Dendritic cell treated with granulocyte-macrophage colony-stimulating factor and Interleukin-4, amounts not matched to agents 40 ng/mL and 50 ng/mL, for 4 days (primary cell): Measurements from ENCODE around the gene URB1.
"Not testable (repeated sequence)": the region's sequence is repeated elsewhere in the genome, so short reads cannot be mapped to it uniquely, and the experiment has no call there.

ENCODE experiments used
- H3K27ac Mint-ChIP-seq: one replicate; pipeline ENCODE4 v1.8.0; 2022; ENCODE audit warnings: mild to moderate bottlenecking, mixed read lengths
- H3K27me3 Mint-ChIP-seq: one replicate; pipeline ENCODE4 v1.8.0; 2022; ENCODE audit warnings: mild to moderate bottlenecking, mixed read lengths
- H3K36me3 Mint-ChIP-seq: one replicate; pipeline ENCODE4 v1.8.0; 2022; ENCODE audit warnings: low read depth, mixed read lengths
- H3K4me1 Mint-ChIP-seq: one replicate; pipeline ENCODE4 v1.8.0; 2022; ENCODE audit warnings: low read depth, mixed read lengths
- H3K4me3 Mint-ChIP-seq: one replicate; pipeline ENCODE4 v1.8.0; 2022; ENCODE audit warnings: mild to moderate bottlenecking, moderate library complexity, mixed read lengths
- H3K9me3 Mint-ChIP-seq: one replicate; pipeline ENCODE4 v1.8.0; 2022; ENCODE audit warnings: mixed read lengths
- intact Hi-C: fragments of 100-400 bp; cut with micrococcal nuclease; formaldehyde crosslinking; loops from one replicate; pipeline ENCODE4 v1.15.0; 2022

URB1 gene

GRCh38 chr21:32370998-32371766 is 21.6 kb downstream of the URB1 start:
- Mint-ChIP-seq H3K27me3 (no peaks in the 10 kb centered on the region), H3K27ac (no peak overlapping the region), H3K4me3 (no peak overlapping the region), H3K36me3 (peaks cover 70% of the 10 kb centered on the region), H3K9me3 (no peaks in the 10 kb centered on the region), H3K4me1 (peaks cover 16% of the 10 kb centered on the region)
- intact Hi-C loops: no loop called here

- Mint-ChIP-seq H3K4me1 (peaks cover 16% of the 10 kb centered on the region), H3K36me3 (peaks cover 84% of the 10 kb centered on the region)
- H3K9me3 Mint-ChIP-seq, intact Hi-C loops, H3K4me3 Mint-ChIP-seq, H3K27me3 Mint-ChIP-seq, H3K27ac Mint-ChIP-seq: not testable (repeated sequence)
These were observed 23.9 kb downstream of the URB1 start for GRCh38 chr21:32368961-32369360.

DNA sequence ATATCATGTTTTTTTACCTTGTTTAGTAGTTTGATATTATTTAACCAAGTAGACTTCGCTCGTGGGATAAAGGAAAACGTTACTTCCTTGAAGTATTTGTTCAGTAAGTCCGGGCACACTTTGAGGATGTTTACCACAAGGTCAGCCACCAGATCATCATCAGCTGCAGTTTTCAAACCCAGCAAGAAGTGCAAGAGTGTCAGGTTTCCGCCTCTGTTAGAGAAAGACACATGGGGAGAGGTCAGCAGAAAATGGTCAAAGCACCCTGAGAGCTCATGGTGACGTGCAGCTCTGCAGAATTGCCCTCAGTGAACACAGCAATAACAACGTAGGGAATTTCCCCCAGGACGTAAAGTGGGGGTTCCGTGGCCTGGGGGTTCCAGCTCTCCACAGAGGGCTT is 24.4 kb downstream of the URB1 start:
- Mint-ChIP-seq H3K27ac (no peak overlapping the region), H3K9me3 (no peaks in the 10 kb centered on the region), H3K27me3 (no peaks in the 10 kb centered on the region), H3K36me3 (peaks cover 90% of the 10 kb centered on the region), H3K4me1 (peaks cover 16% of the 10 kb centered on the region), H3K4me3 (no peak overlapping the region)
- intact Hi-C loops: no loop called here

- intact Hi-C loops: no loop called here
- Mint-ChIP-seq H3K36me3 (peaks cover 91% of the 10 kb centered on the region), H3K9me3 (no peaks in the 10 kb centered on the region), H3K27ac (no peak overlapping the region), H3K4me1 (peaks cover 12% of the 10 kb centered on the region), H3K27me3 (no peaks in the 10 kb centered on the region), H3K4me3 (no peak overlapping the region)
These were observed 25.7 kb downstream of the URB1 start for GRCh38 chr21:32367158-32367557.

- peaks cover 4% of the 10 kb centered on the region for H3K4me1 Mint-ChIP-seq
- H3K27me3 Mint-ChIP-seq: no peaks in the 10 kb centered on the region
- peaks cover 95% of the 10 kb centered on the region for H3K36me3 Mint-ChIP-seq
- H3K9me3 Mint-ChIP-seq: no peaks in the 10 kb centered on the region
- H3K4me3 Mint-ChIP-seq: no peak overlapping the region
- H3K27ac Mint-ChIP-seq: no peak overlapping the region
- intact Hi-C loops: no loop called here
These were observed 26.6 kb downstream of the URB1 start for GRCh38 chr21:32366191-32366590.

GRCh38 chr21:32364796-32365195 is 28.0 kb downstream of the URB1 start:
- no peaks in the 10 kb centered on the region for H3K9me3 Mint-ChIP-seq
- no peaks in the 10 kb centered on the region for H3K27me3 Mint-ChIP-seq
- intact Hi-C loops: no loop called here
- H3K4me1 Mint-ChIP-seq: no peaks in the 10 kb centered on the region
- peaks cover 98% of the 10 kb centered on the region for H3K36me3 Mint-ChIP-seq
- no peak overlapping the region for H3K27ac Mint-ChIP-seq
- no peak overlapping the region for H3K4me3 Mint-ChIP-seq

DNA sequence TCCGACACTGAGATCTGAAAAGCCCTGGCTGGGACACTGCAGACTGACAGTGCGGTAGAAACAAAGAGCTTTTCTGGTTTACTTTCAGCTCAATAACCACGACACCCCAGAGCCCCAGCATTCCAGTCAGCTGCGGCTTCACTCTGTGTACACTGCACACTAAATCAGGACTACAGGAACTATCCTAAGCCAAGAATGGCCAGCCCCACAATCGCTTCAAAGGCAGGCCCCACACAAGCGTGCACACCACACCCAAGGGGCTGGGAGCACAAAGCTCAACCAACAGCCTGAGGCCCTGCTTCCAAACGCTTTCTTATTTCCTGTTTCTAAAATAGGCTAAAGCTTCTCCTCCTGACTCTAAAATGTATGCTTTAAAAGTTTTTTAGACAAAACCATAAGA is 28.4 kb downstream of the URB1 start:
- Mint-ChIP-seq H3K4me1 (no peaks in the 10 kb centered on the region), H3K27me3 (no peaks in the 10 kb centered on the region), H3K27ac (no peak overlapping the region), H3K9me3 (no peaks in the 10 kb centered on the region), H3K36me3 (peaks cover 98% of the 10 kb centered on the region), H3K4me3 (no peak overlapping the region)
- intact Hi-C loops: no loop called here

- H3K4me1 Mint-ChIP-seq: no peaks in the 10 kb centered on the region
- H3K4me3 Mint-ChIP-seq: no peak overlapping the region
- no peaks in the 10 kb centered on the region for H3K9me3 Mint-ChIP-seq
- peaks cover 99% of the 10 kb centered on the region for H3K36me3 Mint-ChIP-seq
- H3K27me3 Mint-ChIP-seq: no peaks in the 10 kb centered on the region
- H3K27ac Mint-ChIP-seq: no peak overlapping the region
- intact Hi-C loops: no loop called here
These were observed 32.3 kb downstream of the URB1 start for GRCh38 chr21:32360401-32360975.

- H3K36me3 Mint-ChIP-seq: peaks cover 99% of the 10 kb centered on the region
- no peak overlapping the region for H3K4me3 Mint-ChIP-seq
- H3K9me3 Mint-ChIP-seq: no peaks in the 10 kb centered on the region
- no peak overlapping the region for H3K27ac Mint-ChIP-seq
- no peaks in the 10 kb centered on the region for H3K4me1 Mint-ChIP-seq
- H3K27me3 Mint-ChIP-seq: no peaks in the 10 kb centered on the region
- intact Hi-C loops: no loop called here
These were observed 33.0 kb downstream of the URB1 start for GRCh38 chr21:32359719-32360260.

DNA sequence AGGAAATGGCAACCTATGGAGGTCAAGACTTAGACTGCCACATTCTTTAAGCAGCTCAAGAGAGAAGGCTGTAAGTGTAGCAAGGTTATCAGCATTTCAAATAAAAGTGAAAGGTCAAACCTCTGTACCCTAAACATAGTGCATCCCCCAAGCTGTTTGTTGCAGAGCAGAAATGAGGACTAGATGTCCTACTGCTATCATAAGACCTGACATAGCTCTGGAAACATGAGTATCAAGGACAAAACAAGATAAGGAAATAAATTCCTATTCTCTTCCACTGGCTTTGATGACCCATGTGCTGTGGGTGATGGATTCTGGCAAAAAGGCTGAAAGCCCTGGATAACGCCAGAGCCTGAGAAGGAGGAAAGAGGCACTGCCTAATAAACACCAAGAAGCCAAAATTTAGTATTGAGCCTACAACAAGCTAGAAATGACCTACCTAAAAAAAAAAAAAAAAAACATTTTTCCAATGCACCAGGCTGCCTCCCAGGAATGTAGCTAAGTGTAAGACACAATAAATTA is 35.9 kb downstream of the URB1 start:
- H3K36me3 Mint-ChIP-seq: peaks cover 99% of the 10 kb centered on the region
- H3K27me3 Mint-ChIP-seq: no peaks in the 10 kb centered on the region
- H3K4me3 Mint-ChIP-seq: no peak overlapping the region
- intact Hi-C loops: no loop called here
- no peaks in the 10 kb centered on the region for H3K4me1 Mint-ChIP-seq
- no peaks in the 10 kb centered on the region for H3K9me3 Mint-ChIP-seq
- no peak overlapping the region for H3K27ac Mint-ChIP-seq

DNA sequence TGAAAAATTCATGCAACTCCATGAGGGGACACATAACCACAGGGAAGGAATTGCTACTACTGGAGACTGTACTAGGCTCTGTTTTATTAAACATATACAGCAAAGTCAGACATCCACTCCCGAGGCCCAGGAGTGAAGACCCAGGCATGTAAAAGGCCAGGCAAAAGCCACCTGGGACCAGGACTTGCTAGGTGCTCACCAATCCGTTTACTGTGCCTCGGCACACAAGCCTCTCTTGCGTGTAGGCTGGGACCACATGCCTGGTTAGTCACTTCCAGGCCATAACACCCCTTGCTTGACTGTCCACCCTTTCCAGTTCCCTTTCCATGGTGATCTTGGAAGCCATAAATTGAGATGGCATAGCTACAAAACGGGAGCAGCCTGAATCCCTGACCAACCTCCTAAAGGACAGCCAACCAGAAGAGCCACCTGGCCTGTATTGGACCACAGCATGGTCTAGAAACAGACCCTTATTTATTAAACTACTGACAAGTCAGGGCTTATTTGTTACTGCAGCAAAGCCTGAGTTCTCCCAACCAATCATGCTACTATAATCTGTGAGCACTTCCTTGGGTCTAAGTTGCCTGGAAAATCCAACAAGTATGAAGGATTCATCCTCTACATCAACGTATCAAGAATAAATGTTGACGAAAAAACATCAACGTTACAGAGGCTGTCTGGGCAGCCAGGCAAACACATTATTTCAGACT is 39.7 kb downstream of the URB1 start:
- Mint-ChIP-seq H3K4me1 (no peaks in the 10 kb centered on the region), H3K9me3 (no peaks in the 10 kb centered on the region), H3K27ac (no peak overlapping the region), H3K4me3 (no peak overlapping the region), H3K36me3 (peaks cover 100% of the 10 kb centered on the region), H3K27me3 (no peaks in the 10 kb centered on the region)
- intact Hi-C loops: no loop called here

DNA sequence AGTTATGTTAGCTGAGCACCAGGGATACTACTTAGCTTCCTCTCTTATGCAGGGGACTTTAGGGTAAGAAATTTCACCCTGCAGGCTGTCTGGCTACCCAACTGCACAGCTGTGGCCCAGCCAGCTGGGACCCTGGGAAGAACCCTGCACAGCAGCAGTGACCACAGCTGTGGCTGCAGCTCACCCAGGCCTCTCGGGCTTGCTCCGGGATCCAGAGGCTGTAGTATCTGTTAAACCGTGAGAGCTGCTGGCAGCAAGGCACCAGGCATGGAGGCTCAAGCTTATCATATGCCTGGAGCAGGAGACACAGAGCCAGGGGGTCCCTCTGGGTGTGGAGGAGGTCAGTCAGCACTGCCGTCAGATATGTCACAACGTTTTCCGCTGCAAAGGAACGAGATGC is 40.3 kb downstream of the URB1 start:
- intact Hi-C loops: no loop called here
- H3K27ac Mint-ChIP-seq: no peak overlapping the region
- no peaks in the 10 kb centered on the region for H3K27me3 Mint-ChIP-seq
- H3K4me3 Mint-ChIP-seq: no peak overlapping the region
- H3K36me3 Mint-ChIP-seq: peaks cover 100% of the 10 kb centered on the region
- no peaks in the 10 kb centered on the region for H3K4me1 Mint-ChIP-seq
- no peaks in the 10 kb centered on the region for H3K9me3 Mint-ChIP-seq

DNA sequence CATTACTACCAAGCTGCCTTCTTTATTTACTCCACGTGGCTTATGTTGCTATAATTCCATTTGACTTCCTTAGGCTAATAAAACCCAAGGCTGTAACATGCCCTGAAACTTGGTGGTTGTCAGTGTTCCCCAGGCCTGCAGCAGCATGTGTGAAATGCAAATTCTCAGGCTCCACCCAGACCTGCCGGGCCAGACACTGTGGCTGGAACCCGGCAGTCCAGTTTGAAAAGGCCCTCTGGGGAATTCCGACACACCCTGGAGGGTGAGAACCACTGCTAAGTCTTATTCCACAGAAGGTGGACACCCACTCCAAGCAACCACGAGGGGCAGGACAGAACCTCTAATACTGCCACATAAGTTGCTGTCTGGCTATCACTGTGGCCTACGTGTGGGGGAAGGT is 41.4 kb downstream of the URB1 start:
- peaks cover 100% of the 10 kb centered on the region for H3K36me3 Mint-ChIP-seq

DNA sequence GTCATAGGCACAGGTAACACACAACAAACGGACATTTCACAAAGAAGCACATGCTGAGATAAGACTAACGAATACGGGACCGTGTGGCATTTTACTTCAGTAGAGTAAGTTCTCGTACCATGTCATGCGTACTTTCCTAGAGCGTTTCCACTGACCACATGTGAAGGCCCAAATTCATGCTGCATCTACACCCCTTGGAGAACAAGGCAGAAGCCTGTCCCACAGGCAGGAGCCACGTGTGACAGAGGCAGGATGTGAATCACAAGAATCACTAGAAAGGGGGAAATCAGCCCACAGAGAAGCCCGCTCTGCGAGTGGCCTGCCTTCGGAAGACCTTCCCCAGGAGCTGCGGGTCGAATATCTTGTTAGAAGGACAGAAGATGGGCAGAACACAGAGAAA is 41.8 kb downstream of the URB1 start:
- no peak overlapping the region for H3K4me3 Mint-ChIP-seq
- no peaks in the 10 kb centered on the region for H3K27me3 Mint-ChIP-seq
- H3K4me1 Mint-ChIP-seq: no peaks in the 10 kb centered on the region
- intact Hi-C loops: no loop called here
- H3K27ac Mint-ChIP-seq: no peak overlapping the region
- peaks cover 3% of the 10 kb centered on the region for H3K9me3 Mint-ChIP-seq
- H3K36me3 Mint-ChIP-seq: peaks cover 100% of the 10 kb centered on the region

More for the DNA sequence above, 41.4 kb downstream of the URB1 start:
- Mint-ChIP-seq H3K4me1 (no peaks in the 10 kb centered on the region), H3K27ac (no peak overlapping the region), H3K9me3 (no peaks in the 10 kb centered on the region), H3K4me3 (no peak overlapping the region), H3K27me3 (no peaks in the 10 kb centered on the region)
- intact Hi-C loops: no loop called here
